Measurements from ENCODE around the gene ZNF396.

The ZNF396 gene

GRCh38 chr18:35376742-35377695, at the start of gene ZNF396:
Gene ZNF396, minus strand, starts transcription at chr18:35377337. Its CDS starts 3,045 bp downstream, at chr18:35374292.
- peak; percentile 53 for DNase-seq (ENCODE audit: low read depth)

- no peak for DNase-seq (ENCODE audit: low read depth)
These were observed 49.6 kb upstream of the ZNF396 start for GRCh38 chr18:35426786-35427185.

GRCh38 chr18:35424356-35424755, 47.2 kb upstream of the ZNF396 start:
- no peak for DNase-seq (ENCODE audit: low read depth)

GRCh38 chr18:35422237-35422636, 45.1 kb upstream of the ZNF396 start:
- no peak for DNase-seq (ENCODE audit: low read depth)

- DNase-seq (ENCODE audit: low read depth), result no peak
These were observed 41.5 kb upstream of the ZNF396 start for GRCh38 chr18:35418610-35419009.

- no peak for DNase-seq (ENCODE audit: low read depth)
These were observed 40.1 kb upstream of the ZNF396 start for GRCh38 chr18:35417223-35417622.

GRCh38 chr18:35415511-35416073, 38.5 kb upstream of the ZNF396 start:
- no peak for DNase-seq (ENCODE audit: low read depth)

GRCh38 chr18:35413163-35413511, 36.0 kb upstream of the ZNF396 start:
- DNase-seq (ENCODE audit: low read depth), result no peak

GRCh38 chr18:35411625-35412351, 34.7 kb upstream of the ZNF396 start:
- no peak for DNase-seq (ENCODE audit: low read depth)

GRCh38 chr18:35410561-35410960, 33.4 kb upstream of the ZNF396 start:
- no peak for DNase-seq (ENCODE audit: low read depth)

GRCh38 chr18:35409911-35410310, 32.8 kb upstream of the ZNF396 start:
- DNase-seq (ENCODE audit: low read depth), result no peak

GRCh38 chr18:35408843-35409261, 31.7 kb upstream of the ZNF396 start:
- no peak for DNase-seq (ENCODE audit: low read depth)

GRCh38 chr18:35407871-35408481, 30.8 kb upstream of the ZNF396 start:
- no peak for DNase-seq (ENCODE audit: low read depth)

GRCh38 chr18:35406666-35407065, 29.5 kb upstream of the ZNF396 start:
- no peak for DNase-seq (ENCODE audit: low read depth)

- DNase-seq (ENCODE audit: low read depth), result no peak
These were observed 20.8 kb upstream of the ZNF396 start for GRCh38 chr18:35397976-35398375.

GRCh38 chr18:35393716-35394115, 16.6 kb upstream of the ZNF396 start:
- DNase-seq (ENCODE audit: low read depth), result no peak

- no peak for DNase-seq (ENCODE audit: low read depth)
These were observed 15.2 kb upstream of the ZNF396 start for GRCh38 chr18:35392375-35392774.

GRCh38 chr18:35390951-35391700, 14.0 kb upstream of the ZNF396 start:
- no peak for DNase-seq (ENCODE audit: low read depth)

- DNase-seq (ENCODE audit: low read depth), result no peak
These were observed 12.0 kb upstream of the ZNF396 start for GRCh38 chr18:35389095-35389618.

- no peak for DNase-seq (ENCODE audit: low read depth)
These were observed 10.0 kb upstream of the ZNF396 start for GRCh38 chr18:35387152-35387571.

- peak; percentile 7 for DNase-seq (ENCODE audit: low read depth)
These were observed 9.5 kb upstream of the ZNF396 start for GRCh38 chr18:35386600-35387100.
